ENCODE data around the gene TNPO3. TPM values are rescaled to one million over a fixed set of nuclear protein-coding genes. Genes with fewer than 3 reads are reported as not detected.
A peak's percentile ranks its signal among the peaks of the same experiment; 100 is the strongest.

TNPO3 gene
- total RNA-seq, 2 donors from 2014 or later, result 36.8 to 46.6 TPM

DNA sequence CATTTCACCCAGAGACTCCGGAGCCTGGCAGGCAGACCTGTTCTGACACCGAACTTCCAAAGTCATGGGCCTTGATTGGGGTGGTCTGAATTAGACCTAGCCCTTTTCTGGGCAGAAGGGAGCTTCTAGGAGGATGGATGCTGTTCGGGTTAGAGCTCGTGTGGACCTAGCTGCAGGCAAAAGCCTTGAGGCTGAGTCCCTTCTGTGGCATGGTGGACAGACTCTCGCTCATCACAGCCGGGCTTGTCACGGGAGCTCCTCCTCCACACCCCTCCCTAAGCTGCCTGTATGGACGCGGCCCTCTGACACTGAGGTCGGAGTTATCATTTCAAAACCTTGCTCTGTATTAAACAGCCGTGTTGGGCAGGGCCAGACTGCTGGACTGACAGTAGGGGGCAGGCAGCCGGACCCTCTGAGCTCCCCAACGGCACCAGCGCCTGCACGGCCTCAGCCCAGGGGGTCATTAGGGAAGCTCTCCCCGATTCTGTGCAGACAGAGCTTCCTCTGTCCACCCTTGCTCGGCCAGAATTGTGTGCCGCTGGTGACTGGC lies 115.0 kb downstream of the TNPO3 start:
- H3K4me3 ChIP-seq, result peak overlapping the region; percentile 11
- intact Hi-C loops (cut with DNase I), result no loop called here
- DNase-seq, result no peak
- no peaks in the 10 kb centered on the region for H3K36me3 ChIP-seq
- TF ChIP-seq, protein P1, sequence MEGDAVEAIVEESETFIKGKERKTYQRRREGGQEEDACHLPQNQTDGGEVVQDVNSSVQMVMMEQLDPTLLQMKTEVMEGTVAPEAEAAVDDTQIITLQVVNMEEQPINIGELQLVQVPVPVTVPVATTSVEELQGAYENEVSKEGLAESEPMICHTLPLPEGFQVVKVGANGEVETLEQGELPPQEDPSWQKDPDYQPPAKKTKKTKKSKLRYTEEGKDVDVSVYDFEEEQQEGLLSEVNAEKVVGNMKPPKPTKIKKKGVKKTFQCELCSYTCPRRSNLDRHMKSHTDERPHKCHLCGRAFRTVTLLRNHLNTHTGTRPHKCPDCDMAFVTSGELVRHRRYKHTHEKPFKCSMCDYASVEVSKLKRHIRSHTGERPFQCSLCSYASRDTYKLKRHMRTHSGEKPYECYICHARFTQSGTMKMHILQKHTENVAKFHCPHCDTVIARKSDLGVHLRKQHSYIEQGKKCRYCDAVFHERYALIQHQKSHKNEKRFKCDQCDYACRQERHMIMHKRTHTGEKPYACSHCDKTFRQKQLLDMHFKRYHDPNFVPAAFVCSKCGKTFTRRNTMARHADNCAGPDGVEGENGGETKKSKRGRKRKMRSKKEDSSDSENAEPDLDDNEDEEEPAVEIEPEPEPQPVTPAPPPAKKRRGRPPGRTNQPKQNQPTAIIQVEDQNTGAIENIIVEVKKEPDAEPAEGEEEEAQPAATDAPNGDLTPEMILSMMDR (IDR thresholded peaks at IDR 0.05), result no peak
- peaks cover 3% of the 10 kb centered on the region for H3K4me1 ChIP-seq
- H3K27me3 ChIP-seq, result no peaks in the 10 kb centered on the region
- no peaks in the 10 kb centered on the region for H3K9me3 ChIP-seq
- H3K9ac ChIP-seq (ENCODE audit: low read depth in 2 of 2, low read length in 2 of 2), result no peak overlapping the region
- peak overlapping the region; percentile 55 for H3K27ac ChIP-seq

DNA sequence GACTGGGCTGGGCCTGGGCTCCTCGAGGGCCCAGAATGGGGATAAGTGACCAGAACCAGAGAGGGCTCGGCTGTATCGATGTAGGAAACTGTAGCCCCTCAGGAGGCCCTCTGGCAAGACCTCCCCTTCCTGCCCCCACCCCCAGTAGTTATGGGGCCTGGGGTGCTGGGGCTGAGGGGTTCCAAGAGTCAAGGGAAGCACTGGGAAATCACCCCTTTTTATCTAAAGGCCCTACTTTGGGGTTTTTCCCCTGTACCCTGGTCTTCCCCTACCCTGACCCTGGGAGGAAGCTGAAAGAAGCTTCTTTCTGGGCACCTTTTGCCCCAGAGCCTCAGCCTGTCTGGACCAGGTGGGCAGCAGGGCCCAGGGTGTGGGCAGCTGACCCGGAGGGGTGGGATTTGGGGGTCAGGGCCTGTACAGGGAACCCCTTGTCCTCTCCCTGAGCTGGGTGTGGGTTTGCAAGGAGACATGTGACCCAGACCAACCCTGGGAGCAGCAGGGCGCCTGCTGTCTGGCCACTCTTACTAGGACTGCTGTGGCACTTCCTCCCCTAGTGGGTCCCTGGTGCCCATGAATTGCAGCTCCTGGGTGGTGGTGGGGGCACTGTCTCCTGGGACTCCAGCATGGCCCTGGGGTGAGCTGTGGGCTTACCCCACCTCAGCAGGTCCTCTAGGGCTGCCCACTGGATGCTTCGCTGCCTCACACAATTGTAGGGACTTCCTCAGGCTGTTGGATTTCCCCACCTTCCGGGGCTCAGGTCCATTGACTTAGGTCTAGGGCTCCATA lies 115.6 kb downstream of the TNPO3 start:
- H3K9ac ChIP-seq (ENCODE audit: low read depth in 2 of 2, low read length in 2 of 2), result peak overlapping the region; percentile 24 to 51
- H3K4me3 ChIP-seq, result peak overlapping the region; percentile 80
- intact Hi-C loops (cut with DNase I), result no loop called here
- H3K4me1 ChIP-seq, result peaks cover 3% of the 10 kb centered on the region
- TF ChIP-seq, protein P1 (IDR thresholded peaks at IDR 0.05), result no peak
- no peaks in the 10 kb centered on the region for H3K9me3 ChIP-seq
- no peaks in the 10 kb centered on the region for H3K36me3 ChIP-seq
- H3K27ac ChIP-seq, result peak overlapping the region; percentile 27
- DNase-seq, result no peak
- no peaks in the 10 kb centered on the region for H3K27me3 ChIP-seq

DNA sequence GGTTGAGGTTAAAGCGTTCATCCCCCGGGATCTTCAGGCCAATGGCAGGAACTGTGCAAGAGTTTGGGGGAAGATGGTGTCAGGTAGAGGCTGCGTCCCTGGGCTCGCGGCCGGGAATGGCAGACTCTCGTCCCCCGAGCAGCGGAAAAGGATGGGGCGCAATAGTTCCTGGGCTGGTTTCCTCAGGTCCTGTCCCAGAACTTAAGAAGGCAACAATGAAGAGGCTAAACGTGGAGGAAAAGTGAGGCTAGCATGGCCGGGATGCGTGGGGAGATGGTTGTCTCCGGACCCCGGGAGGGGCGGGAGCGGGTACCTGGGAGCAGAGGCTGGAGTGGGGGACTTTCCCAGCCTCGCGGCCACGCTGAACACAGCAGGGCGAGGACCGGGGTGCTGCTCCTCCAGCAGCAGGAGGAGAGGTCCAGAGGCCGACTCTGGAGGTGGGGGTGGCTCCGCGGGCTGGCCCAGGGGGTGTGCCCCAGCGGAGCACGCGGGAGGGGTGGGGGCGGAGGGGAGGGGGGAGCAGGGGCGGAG lies 116.3 kb downstream of the TNPO3 start:
- intact Hi-C loops (cut with DNase I), result no loop called here
- Histone ChIP-seq H3K4me1 (peaks cover 3% of the 10 kb centered on the region), H3K9me3 (no peaks in the 10 kb centered on the region), H3K27me3 (no peaks in the 10 kb centered on the region), H3K27ac (peak overlapping the region; percentile 66), H3K9ac (ENCODE audit: low read depth in 2 of 2, low read length in 2 of 2) (peak overlapping the region; percentile 58 to 68), H3K36me3 (no peaks in the 10 kb centered on the region), H3K4me3 (peak overlapping the region; percentile 80)
- DNase-seq, result peak; percentile 40
- TF ChIP-seq, protein P1 (IDR thresholded peaks at IDR 0.05), result no peak

GRCh38 chr7:128937647-128938543 lies 117.0 kb downstream of the TNPO3 start, which contains the start of gene IRF5:
TSS of gene IRF5 (plus strand) at chr7:128937927. CDS start at chr7:128942082, 4,155 bp downstream.
- H3K9ac ChIP-seq (ENCODE audit: low read depth in 2 of 2, low read length in 2 of 2), result peak within 1 kb of the TSS; percentile 60 to 68
- H3K4me1 ChIP-seq, result peaks cover 3% of the 10 kb centered on the region
- intact Hi-C loops (cut with DNase I), result no loop called here
- peak; percentile 74 for DNase-seq
- TF ChIP-seq, protein P1 (IDR thresholded peaks at IDR 0.05), result no peak
- no peaks in the 10 kb centered on the region for H3K27me3 ChIP-seq
- no peaks in the 10 kb centered on the region for H3K36me3 ChIP-seq
- H3K4me3 ChIP-seq, result peak within 1 kb of the TSS; percentile 80
- peak within 1 kb of the TSS; percentile 66 for H3K27ac ChIP-seq
- H3K9me3 ChIP-seq, result no peaks in the 10 kb centered on the region

DNA sequence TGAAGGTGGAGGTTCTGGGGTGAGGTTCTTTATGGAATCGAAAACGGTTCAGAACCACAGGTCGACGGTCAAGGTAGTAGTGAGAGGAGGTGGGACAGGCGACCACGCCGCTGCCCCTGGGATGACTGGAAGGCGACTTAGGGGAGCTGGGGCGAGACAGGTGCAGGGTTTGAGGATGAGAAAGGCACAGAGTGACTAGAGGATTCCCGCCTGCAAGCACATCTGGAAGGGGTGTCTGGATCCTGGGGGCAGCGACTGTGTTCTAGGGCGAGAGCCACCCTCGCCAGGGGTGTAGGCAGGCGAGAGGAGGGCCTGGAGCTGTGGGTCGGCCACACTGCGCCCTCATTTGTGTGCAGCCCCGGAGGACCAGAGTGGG lies 117.7 kb downstream of the TNPO3 start:
- no peaks in the 10 kb centered on the region for H3K27me3 ChIP-seq
- TF ChIP-seq, protein P1 (IDR thresholded peaks at IDR 0.05), result no peak
- no peak for DNase-seq
- no peaks in the 10 kb centered on the region for H3K36me3 ChIP-seq
- peak overlapping the region; percentile 66 for H3K27ac ChIP-seq
- intact Hi-C loops (cut with DNase I), result no loop called here
- H3K9me3 ChIP-seq, result no peaks in the 10 kb centered on the region
- H3K4me3 ChIP-seq, result peak overlapping the region; percentile 80
- peak overlapping the region; percentile 60 to 68 for H3K9ac ChIP-seq (ENCODE audit: low read depth in 2 of 2, low read length in 2 of 2)
- peaks cover 3% of the 10 kb centered on the region for H3K4me1 ChIP-seq
